Osteocyte (in vitro differentiated cells): ENCODE measurements around the gene KDM4C. TPM values are rescaled to one million over a fixed set of nuclear protein-coding genes. Genes with fewer than 3 reads are reported as not detected.

Source experiments
- DNase-seq: peaks from one replicate; pipeline ENCODE4 v3.0.0; 2021; ENCODE audit warnings: mixed read lengths; ENCODE audit not compliant: unreplicated experiment; ENCODE audit errors: extremely low spot score
- H3K27ac Mint-ChIP-seq: one replicate; pipeline ENCODE4 v1.8.0; 2021; ENCODE audit warnings: mild to moderate bottlenecking, mixed read lengths; ENCODE audit not compliant: unreplicated experiment
- H3K27me3 Mint-ChIP-seq: one replicate; pipeline ENCODE4 v1.8.0; 2021; ENCODE audit warnings: mixed read lengths; ENCODE audit not compliant: unreplicated experiment
- H3K36me3 Mint-ChIP-seq: one replicate; pipeline ENCODE4 v1.8.0; 2021; ENCODE audit warnings: mixed read lengths; ENCODE audit not compliant: unreplicated experiment
- H3K4me1 Mint-ChIP-seq: one replicate; pipeline ENCODE4 v1.8.0; 2021; ENCODE audit warnings: mixed read lengths; ENCODE audit not compliant: unreplicated experiment
- H3K4me3 Mint-ChIP-seq: one replicate; pipeline ENCODE4 v1.8.0; 2021; ENCODE audit warnings: mild to moderate bottlenecking, moderate library complexity, mixed read lengths; ENCODE audit not compliant: unreplicated experiment
- H3K9me3 Mint-ChIP-seq: one replicate; pipeline ENCODE4 v1.8.0; 2021; ENCODE audit warnings: mixed read lengths; ENCODE audit not compliant: unreplicated experiment
- CTCF ChIP-seq: fragments of 200-600 bp; sonication (generic); IDR thresholded peaks from 2 replicates; pipeline ENCODE4 v1.5.0; 2021; ENCODE audit warnings: antibody characterized with exemption, mild to moderate bottlenecking, moderate library complexity
- total RNA-seq: library from RNA; stranded (reverse); gene quantifications from 2 replicates; pipeline ENCODE4 v1.2.1, GENCODE V29; 2021

KDM4C gene
- total RNA-seq, 1 donor from 2014 or later = 25.3 TPM

DNA sequence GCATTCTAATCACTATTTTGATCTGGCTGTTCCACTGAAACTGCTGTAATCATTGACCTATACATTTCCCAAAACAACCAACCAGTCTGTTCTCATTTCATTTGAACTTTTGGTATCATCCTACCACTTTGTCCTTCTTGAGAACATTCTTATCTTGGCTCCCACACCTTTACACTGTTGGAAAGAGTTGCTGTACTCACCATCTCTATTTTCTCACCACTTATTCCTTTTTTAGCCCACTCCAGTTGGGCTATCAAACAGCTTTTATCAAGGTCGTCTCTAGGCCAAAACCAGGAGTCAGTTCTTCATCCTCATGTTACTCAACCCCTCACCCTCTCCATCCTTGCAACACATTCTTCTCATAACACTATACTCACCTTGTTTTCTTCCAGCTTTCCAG is 170.1 kb downstream of the KDM4C start:
- Mint-ChIP-seq H3K27ac (no peak overlapping the region), H3K4me3 (no peak overlapping the region), H3K4me1 (peaks cover 20% of the 10 kb centered on the region), H3K27me3 (no peaks in the 10 kb centered on the region), H3K9me3 (no peaks in the 10 kb centered on the region), H3K36me3 (peaks cover 12% of the 10 kb centered on the region)
- DNase-seq = no peak
- TF ChIP-seq CTCF = no peak

DNA sequence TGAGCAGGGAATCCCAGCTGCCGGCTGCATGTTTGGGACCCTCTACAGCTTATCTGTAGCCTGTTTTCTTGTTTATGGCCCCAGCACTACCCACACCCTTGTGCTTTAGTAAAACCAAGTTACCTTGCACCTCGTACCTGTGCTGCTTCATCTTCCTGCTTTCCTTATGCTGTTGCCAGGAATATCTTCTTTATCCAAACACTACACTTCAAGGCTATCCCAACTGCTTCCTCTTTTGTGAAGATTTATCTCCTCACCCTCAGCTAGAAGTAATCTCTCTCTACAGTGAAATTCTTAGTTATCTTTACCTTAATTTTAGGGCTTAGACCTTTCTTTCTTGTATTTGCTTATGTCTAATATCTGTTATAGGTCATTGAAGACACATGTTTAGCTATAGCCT is 171.1 kb downstream of the KDM4C start:
- no peak for TF ChIP-seq CTCF
- no peak overlapping the region for H3K27ac Mint-ChIP-seq

DNA sequence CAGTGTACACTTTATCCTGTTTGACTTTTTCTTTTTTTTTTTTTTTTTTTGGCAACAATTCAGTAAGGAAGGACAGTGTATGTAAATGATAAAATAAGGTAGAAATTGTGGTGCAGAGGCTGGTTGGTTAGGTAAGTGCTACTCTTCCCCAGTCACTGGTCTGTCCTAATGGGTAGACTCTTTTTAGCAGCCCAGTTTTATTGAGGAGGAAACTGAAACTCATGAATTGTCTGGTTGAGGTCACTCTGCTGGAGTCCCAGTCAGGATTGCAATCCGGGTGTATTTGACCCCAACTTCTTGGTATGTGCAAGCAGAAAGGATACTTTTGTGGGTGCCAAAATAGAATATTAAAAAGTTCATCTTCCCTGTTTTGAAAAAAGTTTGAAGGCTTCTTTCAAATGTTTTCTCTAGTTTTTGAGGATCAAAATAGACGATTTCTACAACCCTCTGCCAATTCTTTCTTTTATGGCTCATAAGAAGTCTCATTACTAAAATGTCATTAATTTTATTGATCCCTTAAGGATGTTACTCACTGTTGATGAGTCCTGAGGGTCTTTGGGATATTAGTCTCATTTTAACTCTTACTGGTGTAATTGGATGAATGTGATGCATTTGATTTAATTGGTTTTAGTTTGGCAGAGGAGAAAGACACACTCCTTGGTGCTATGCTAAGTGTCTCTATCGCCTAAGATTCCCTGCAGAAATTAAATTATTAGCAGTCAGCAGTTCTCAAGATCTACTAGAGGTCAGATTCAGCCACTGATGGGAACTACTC is 171.9 kb downstream of the KDM4C start:
- DNase-seq = no peak
- no peaks in the 10 kb centered on the region for H3K9me3 Mint-ChIP-seq
- no peaks in the 10 kb centered on the region for H3K27me3 Mint-ChIP-seq
- TF ChIP-seq CTCF = no peak
- H3K36me3 Mint-ChIP-seq = peaks cover 14% of the 10 kb centered on the region
- H3K27ac Mint-ChIP-seq = no peak overlapping the region
- peaks cover 23% of the 10 kb centered on the region for H3K4me1 Mint-ChIP-seq
- no peak overlapping the region for H3K4me3 Mint-ChIP-seq

More for the DNA sequence above, 171.1 kb downstream of the KDM4C start:
- Mint-ChIP-seq H3K4me1 (peaks cover 23% of the 10 kb centered on the region), H3K4me3 (no peak overlapping the region), H3K27me3 (no peaks in the 10 kb centered on the region), H3K36me3 (peaks cover 14% of the 10 kb centered on the region), H3K9me3 (no peaks in the 10 kb centered on the region)
- no peak for DNase-seq

GRCh38 chr9:6930827-6931226 is 173.1 kb downstream of the KDM4C start:
- Mint-ChIP-seq H3K9me3 (no peaks in the 10 kb centered on the region), H3K4me1 (peaks cover 27% of the 10 kb centered on the region), H3K4me3 (no peak overlapping the region), H3K36me3 (peaks cover 11% of the 10 kb centered on the region), H3K27me3 (no peaks in the 10 kb centered on the region), H3K27ac (no peak overlapping the region)
- no peak for TF ChIP-seq CTCF
- DNase-seq = no peak

DNA sequence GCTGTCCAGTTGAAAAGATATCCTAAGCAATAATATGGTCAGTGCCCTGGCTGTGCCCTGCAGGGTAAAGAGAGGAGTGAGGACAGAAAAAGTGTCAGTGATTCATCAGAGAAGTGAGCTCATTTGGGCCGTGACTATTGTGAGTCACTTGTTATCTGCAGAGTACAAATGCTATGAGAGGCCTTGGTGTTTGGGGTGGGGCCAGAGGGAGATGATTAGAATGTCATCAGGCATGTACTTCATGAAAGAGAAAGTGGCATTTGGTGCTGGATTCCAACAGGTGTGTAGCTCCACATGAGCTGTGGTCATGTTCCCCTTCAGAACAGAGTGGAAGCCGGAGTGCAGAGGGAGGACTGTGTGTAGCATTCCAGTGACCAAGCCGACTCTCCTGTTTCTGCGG is 174.1 kb downstream of the KDM4C start:
- Mint-ChIP-seq H3K9me3 (no peaks in the 10 kb centered on the region), H3K36me3 (peaks cover 8% of the 10 kb centered on the region), H3K4me1 (peaks cover 28% of the 10 kb centered on the region), H3K27me3 (no peaks in the 10 kb centered on the region), H3K27ac (no peak overlapping the region), H3K4me3 (no peak overlapping the region)
- TF ChIP-seq CTCF = no peak
- DNase-seq = no peak
